Measurements from ENCODE around the gene SULT1C4.

GRCh38 chr2:108417254-108417653 lies 39.5 kb downstream of the SULT1C4 start:
- TF ChIP-seq POLR2A (IDR thresholded peaks at IDR 0.05), result no peak
- TF ChIP-seq CTCF (IDR thresholded peaks at IDR 0.05 in 4 of 5, conservative IDR thresholded peaks at IDR 0.05 in 1 of 5), result peak in 1 of 5 experiments; percentile 28

All from gastrocnemius medialis (tissue), 4 donors.